Measurements from ENCODE around the gene ARHGAP26. TPM values are rescaled to one million over a fixed set of nuclear protein-coding genes. Genes with fewer than 3 reads are reported as not detected.

The ARHGAP26 gene
- total RNA-seq, 1 donor from 2014 or later: 36.7 TPM

DNA sequence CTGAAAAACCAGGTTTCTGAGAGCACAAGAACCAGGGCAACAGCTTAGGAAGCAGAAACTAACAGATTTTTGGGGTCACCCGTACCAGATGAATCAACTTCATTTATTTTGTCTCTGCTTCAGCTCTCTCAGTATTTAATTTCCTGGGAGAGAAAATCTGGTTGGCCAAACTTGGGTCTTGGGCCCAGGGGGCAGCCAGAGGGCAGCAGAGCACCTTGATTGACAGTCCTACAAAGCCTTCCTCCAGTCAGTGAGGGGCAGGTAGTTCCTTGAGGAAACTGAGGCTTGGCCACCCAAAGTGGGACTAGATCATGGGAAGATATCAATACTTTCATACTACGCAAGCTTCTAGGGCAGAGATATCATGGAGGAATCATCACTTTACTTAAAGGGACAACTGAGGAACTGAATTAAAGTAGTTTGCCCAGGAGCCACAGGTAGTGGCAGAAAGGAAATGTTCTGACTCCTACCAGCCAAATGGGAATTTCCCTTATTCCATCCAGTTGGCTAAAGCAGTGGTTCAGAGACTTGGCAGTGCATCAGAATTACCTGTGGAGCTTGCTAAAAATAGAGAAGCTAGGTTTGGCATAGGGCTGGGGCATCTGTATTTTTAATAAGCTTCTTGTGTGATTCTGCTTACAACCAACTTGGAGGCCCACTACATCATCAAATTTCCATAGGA, 21.5 kb upstream of the ARHGAP26 start:
- no peak for DNase-seq

DNA sequence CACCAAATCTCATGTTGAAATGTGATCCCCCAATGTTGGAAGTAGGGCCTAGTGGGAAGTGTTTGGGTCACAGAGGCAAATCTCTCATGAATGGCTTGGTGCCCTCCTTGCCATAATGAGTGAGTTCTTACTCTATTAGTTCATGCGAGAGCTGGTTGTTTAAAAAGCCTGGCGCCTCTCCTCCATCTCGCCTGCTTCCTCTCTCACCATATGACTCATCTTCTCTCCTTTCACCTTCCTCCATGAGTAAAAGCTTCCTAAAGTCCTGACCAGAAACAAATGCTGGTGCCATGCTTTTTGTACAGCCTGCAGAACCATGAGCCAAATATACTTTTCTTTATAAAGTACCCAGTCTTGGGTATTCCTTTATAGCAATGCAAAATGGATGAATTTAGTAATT, 20.9 kb upstream of the ARHGAP26 start:
- no peak for DNase-seq

DNA sequence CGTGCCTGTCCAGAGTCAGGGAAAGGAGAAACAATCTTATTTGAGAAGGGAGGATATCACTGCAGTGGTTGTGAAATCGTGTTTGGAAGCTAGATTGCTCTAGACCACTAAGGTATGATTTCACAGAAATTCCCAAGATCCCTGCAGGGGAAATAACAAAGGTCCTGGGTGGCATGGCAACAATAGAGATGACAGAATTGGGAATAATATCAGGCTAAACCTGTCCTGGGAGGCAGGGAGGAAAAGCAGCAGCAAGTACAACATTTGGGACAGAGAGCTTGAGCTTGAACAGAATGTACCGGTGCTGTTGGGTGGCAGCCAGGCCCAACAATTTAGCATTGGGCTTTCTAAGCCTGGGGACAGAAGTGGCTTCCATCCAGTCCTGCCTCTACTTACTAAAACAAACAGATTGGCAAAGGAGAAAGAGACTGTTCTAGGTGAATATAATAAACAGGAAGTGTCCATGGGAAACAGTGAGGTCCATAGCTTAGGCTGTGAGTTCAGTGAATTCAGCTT, 17.0 kb upstream of the ARHGAP26 start:
- peak; percentile 19 for DNase-seq

DNA sequence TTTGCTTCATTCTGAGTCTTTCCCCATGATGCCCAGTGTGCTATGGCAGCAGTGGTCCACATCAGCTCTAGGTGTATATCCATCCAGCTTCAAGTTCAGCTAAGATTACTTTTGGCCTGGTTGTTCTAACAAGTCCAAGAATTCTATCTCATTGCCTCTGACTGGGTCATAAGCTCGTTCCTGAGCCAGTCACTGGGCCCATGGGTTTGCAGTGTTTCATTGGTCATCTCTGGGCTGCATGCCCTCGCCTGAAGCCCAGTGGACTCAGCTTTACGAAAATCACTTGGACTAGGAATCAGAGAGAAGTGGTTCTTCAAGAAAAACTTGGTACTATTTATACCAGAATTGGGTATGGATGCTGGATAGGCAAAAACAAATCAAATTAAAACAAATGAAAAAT, 16.1 kb upstream of the ARHGAP26 start:
- DNase-seq: no peak

DNA sequence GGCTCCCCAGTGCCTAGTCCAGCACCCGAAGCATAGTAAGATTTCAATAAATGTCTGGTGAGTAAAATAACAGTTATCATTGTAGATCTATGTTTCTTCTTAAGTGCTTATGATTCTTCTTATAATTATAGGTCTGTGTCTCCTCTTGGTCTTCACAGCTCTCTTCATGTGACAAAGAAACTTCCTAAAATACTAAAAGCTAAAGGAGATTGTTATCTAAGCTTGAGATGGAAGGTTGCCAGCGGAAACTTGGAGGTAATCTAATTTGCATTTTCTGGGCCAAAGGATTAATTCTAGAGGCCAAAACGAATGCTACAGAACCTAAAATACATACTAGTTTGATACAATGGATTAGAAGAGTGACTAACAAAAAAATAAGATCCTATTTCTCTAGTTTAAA, 13.6 kb upstream of the ARHGAP26 start:
- DNase-seq: no peak

DNA sequence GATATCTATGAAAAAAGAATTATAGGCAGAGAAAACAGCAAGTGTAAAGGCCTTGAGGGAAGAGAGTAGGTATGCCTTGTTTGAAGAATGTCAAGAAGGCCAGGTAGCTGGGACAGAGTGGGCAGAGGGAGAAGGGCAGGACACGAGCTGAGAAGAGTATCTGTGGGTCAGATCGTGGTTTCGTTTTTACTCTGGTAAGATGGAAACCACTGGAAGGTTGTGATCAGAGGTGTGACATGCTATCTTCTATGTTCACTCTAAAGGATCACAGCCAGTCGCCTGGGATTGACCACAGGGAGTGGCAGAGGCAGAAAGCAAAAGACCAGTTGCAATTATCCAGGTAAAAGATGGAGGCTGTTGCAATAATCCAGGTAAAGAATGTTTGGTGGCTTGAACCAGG, 12.6 kb upstream of the ARHGAP26 start:
- DNase-seq: no peak

DNA sequence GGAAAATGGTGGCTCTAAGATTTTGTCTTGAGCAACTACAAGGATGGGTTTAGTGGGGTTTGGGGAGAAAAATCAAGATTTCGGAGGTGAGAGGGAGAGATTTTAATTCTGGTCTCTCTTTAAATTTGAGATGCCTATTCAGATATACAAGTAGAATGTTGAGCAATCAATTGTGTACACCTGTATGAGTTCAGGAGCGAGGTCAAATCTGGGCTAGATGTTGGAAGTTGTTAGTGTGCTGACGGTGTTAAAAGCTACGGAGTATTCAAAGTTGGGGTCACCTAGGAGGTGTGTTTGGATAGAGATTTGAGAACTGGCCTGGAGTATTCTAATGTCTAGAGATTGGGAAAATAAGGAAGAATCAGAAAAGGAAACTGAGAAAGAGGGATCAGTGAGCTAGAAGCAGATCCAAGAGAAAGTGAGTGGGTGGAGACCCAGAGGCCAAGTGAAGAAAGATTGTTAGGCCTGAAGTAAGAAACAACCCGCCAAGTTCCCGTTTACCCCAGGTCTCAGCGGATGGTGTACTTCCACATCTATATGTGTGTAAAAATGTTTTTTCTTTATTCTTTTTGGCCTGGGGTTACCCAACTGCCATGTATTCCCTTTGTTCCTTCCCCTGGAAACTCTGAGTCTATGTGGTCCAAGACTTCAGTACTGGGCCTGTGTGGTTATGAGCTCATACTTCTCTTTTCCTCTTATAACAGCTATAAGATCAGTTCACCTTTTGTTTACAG, 11.9 kb upstream of the ARHGAP26 start:
- no peak for DNase-seq

DNA sequence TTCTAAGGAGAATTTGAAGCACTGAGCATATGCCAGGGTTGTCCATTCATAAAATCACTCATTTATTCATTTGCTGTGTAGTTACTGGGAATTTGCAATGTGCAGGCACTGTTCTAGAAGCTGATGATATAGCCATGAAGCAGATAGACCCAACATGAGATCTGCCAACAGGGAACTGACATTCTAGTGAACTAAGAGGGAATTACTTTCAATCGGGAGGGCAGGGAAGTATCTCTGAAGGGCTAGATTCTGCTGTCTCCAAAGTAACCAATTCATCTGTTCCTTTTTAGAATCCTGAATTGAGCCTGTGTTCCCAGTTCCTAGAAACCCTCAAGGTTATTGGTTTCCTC, 11.4 kb upstream of the ARHGAP26 start:
- DNase-seq: no peak

DNA sequence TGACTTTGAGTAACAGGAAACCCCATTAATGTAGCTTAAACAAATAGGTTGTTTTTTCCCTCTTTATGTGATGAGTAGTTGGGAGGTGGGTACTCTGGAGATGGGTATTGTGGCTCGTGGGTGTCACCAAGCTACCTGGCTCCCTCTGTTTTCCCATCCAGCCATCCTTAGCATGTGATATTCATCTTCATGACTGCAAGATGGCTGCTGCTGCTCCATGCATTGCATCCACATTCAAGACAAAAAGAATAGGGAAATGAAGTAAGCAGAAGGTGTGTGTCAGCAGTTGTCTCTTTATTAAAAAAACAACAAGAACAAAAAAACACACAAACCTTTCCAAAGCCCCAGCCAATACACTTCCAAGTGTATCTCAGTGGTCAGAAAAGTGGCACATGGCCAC, 6.5 kb upstream of the ARHGAP26 start:
- no peak for DNase-seq

DNA sequence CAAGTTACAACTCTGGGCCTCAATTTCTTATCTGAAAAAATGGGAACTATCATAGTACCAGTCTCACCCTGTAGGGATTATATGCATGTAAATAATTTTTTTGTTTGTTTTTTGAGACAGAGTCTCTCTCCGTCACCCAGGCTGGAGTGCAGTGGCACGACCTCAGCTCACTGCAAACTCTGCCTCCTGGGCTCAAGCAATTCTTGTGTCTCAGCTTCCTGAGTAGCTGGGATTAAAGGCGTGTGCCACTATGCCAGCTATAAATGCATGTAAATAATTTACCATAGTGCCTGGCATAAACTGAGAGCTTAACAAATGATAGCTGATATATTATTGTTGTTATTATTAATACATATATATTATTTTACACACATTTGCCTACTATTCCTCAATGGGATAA, 3.0 kb upstream of the ARHGAP26 start:
- no peak for DNase-seq

DNA sequence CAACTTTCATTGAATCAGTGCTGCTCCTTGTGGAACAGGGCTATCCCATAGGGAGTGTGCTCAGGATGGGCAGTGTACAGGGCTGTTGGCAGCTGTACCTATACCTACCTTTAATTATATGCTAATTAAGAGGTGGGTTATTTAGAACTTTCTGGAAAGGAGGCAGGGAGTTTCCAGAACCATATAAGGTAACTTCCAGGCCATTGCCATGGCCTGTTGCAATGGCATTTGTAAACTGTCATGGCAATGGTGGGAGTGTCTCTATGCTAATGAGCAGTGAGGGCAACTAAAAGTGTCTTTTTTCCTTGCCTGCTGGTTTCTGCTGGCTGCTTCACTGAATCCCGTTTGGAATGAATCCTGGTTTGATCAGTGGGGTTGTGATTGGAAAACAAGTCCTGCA, 2.3 kb upstream of the ARHGAP26 start:
- DNase-seq: no peak

DNA sequence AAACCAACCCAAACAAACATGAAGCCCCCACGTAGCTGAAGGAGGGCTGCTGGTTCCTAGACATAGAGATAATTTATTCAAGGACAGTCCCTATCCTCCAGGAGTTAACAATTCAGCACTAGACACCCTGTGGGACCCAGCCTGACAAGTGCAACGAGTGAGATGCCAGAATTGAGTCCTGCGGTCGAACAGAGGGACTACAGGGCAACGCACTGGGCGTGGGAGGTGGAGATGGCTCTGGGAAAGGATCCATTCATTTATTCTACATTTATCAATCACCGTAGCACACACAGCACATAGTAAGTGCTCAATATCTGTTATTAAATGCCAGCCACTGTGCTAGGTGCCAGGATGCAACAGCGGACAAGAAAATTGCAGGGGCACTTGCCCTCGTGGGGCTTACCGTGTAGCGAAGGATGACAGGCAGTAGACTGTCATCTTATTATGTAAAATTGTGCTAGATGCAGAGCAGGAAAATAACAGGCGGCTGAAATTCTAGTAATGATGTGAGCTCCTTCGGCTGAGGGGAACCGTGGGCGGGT, 855 bp upstream of the ARHGAP26 start:
- no peak for DNase-seq

DNA sequence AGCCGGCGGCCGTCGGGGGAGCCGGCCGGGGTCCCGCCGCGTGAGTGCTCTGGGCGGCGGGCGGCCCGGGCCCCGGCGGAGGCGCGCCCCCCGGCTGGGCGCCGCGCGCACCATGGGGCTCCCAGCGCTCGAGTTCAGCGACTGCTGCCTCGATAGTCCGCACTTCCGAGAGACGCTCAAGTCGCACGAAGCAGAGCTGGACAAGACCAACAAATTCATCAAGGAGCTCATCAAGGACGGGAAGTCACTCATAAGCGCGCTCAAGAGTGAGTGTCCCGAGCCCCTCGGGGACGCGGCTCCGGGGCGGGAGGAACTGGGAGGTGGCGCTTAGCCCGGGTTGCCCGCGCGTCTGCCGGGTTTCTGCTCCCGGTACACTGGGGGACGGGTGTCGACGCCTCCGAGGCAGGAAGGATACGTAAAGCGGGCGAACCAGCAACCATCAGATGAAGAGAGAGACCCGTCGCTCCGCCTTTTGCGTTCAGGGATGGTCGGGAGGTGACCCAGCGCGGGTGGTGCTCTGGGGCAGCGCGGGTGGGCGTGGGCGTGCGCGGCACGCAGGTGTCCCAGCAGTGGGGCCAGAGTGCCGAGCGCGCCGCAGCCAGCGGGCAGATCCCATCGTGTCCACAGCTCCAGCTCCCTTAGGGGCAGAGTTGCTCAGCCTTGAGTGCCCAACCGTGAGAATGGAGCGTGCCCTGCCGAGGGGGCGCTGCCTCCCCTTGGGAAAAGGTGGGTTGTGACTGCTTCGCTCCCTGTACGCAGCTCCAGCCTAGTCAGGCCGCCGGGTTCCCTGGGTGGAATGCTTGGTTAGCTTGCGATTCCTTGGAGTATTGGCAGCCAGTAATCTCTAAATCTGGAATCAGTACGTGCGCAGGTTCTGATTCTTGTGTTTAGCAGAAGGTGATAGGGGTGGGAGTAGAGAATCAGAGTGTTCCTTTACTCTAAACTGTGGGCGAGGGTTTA, 753 bp downstream of the ARHGAP26 start:
- DNase-seq: peak; percentile 55

DNA sequence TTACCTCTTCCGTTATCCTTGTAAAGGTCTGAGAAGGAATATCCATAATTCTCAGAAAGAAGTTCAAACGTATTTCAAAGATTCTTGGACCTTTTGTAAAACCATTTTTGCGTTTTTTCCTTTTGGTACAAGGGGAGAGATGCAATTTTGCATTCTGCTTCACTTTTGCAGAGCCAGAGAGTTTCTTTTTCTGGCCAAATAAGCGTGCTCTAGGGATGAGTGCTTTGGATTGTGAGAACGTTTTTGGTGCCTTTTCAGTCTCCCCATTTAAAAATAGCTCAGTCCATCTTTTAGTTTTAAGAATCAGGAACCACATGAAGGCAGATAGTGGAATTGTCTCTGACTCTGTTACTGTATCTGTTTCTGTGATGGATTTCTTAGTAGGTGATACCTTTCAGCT, 1.5 kb downstream of the ARHGAP26 start:
- DNase-seq: no peak

DNA sequence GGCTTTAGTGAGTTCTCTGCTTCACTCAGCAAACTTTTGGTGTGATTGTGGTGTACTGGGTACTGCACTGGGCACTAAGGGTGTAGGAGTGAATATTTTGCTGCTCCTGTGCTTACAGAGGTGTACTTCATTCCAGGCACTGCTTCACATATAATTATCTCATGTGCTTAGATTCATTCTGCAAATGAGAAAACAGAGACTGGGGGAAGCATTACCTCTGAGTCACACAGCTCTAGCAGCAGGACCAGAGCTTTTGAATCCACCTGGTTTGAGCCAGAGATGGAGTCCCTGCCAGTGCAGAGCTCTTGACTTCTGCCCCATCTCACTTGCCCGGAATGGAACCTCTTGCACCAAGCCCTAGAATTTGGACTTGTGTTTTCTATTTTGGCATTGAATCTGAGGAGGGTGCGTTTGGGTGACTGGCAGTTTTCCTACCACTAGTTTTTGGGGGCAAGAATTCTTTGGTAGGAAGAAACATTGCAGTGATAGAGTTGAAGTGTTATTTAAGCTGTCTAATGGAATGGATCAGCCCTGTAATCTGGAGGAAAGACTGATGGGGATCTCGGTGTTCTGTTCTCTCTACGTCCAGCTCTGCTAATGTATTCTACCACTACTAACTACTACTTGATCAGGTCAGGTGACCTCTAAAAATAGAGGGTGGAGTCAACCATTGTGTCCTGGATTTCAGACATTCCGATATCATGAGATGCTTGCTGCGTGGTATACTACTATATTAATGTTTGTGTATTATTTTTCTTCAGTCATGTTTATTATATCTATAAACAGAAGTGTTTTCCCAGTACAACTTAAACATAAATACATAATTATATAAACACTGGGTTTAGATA, 2.5 kb downstream of the ARHGAP26 start:
- DNase-seq: no peak

DNA sequence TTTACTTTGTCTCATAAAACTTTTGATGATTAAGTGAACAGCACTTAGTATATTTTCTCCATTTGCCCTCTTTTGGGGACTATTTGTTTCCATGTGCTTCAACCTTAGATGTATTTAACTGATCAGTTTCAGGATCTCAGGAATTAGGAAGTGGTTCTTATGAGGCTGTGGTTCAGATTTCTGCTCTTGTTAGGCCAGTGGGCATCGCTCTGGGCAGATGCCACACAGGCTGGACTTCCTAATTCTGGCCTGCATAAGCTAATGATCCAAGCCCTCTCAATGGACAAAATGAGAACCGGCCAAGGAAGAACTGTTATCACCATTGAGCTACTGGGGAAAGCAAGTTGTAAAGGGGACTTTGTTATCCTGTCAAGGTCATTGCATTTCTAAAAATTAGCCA, 6.9 kb downstream of the ARHGAP26 start:
- DNase-seq: no peak

DNA sequence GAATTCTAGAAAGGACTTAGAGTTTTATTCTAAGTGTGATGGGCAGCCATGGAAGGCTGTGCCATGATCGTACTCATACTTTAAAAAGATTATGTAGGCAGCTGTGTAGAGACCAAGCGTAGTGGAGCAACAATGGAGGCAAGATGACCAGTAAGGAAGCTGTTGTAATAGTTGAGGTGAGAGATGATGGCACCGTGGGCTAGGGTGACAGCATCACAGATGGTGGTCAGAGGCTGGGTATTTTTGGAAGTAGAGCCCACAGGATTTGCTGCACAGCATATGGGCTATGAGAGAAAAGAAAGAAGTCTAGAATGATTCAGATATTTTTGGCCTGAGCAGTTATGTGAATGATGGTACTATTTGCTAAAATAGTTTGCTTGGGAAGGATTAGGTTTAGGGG, 7.7 kb downstream of the ARHGAP26 start:
- no peak for DNase-seq

DNA sequence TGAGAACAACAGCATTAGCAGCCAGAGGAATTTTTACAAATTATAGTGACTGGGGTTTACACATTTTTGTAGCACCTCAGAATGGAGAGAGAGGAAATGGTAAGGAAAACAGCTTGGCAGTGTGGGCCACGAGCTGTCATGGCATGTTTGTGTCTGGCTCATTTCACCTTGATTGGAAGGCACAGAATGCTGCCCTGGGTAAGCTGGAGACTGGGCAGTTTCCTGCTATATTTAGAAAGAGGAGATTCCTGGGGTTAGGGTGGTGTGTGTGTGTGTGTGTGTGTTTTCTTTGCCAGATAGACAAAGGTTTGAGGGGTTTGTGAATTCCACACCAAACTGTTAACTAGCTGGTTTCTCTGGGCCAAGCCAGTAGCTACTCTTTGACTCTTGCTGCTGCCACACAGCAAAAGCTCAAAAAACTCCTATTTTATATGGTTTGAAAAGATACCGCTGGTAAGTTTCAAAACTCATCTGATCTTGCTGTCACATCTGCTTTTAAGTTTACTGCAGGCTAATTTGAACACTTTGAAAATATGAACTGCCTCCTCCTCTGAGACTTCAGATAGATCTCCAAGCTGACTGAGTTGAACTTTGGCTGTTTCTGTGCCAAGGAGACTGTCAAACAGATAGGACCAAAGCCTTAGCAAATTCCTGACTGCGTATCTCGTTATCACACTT, 9.1 kb downstream of the ARHGAP26 start:
- DNase-seq: peak; percentile 21

DNA sequence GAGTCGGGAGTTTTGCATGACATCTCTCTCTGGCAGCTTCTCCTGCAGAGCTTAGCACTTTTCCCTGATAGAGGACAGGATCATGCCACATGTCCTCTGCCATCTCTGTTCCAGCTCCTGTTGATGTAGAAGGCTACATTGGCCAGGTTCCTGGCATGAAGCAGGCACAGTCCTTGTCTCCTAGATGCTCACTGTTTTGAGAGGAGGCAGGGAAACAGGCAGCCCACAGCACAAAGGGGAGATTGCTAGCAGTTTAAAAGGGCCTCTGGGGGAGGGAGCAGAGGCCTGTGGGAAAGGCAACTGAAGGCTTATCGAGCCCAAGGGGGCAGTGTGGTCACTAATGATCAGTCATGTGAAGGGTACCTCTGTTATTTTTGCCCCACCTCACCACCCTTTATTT, 10.7 kb downstream of the ARHGAP26 start:
- no peak for DNase-seq

DNA sequence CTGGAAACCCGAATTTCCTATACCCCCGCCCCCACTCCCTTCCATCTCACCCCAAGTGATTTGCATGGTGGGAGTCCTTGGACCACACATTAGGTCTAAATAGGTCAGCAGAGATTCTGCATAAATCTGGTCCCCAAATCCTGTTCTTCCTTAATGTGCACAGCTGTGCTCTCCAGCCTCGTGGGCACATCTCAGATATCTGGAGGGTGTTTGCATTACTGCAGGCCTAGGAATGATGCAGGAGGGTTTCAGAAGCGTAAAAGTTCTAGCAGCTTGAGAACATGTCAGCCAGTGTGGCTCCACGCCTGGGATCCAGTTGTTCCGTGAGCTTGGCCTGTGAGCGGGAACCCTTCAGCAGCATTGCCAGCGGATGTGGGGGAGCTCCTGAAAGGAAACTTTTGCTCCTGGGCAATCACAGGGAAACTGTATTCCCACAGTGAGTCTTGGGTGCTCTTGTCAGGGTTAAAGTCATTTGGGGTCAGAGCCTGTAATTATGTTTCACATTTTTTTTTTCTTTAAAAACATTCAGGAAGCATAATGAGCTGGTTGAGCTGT, 12.9 kb downstream of the ARHGAP26 start:
- peak; percentile 65 for DNase-seq
